GM12878 (cell line): ENCODE measurements around the gene SERBP1. TPM values are rescaled to one million over a fixed set of nuclear protein-coding genes. Genes with fewer than 3 reads are reported as not detected.

Experiments used
- ATAC-seq: fragments of 200-7000 bp; cut with Tn5 transposase; 3 replicates; pipeline ENCODE4 v1.9.1; 2020; ENCODE audit warnings: mild to moderate bottlenecking, moderate library complexity
- BruUV-seq: library from RNA; stranded (reverse); fragments of 400-500 nt; replicated peaks from 2 replicates; lab custom pipeline; 2021; lab: Mats Ljungman, UMichigan
- CTCF ChIA-PET: fragments of 300-600 bp; sonication (Branson Sonifier 250); formaldehyde crosslinking; extraction: SDS; loops from one replicate; lab custom pipeline; 2021; ENCODE audit warnings: inconsistent platforms; lab: Yijun Ruan, JAX
- POLR2A ChIA-PET: fragments of 350-600 bp; formaldehyde crosslinking; extraction: SDS; loops from one replicate; lab custom pipeline; 2021; ENCODE audit warnings: inconsistent platforms; lab: Charles Lee
- RAD21 ChIA-PET: fragments of 300-600 bp; sonication (Branson Sonifier 250); formaldehyde crosslinking; loops from one replicate; lab custom pipeline; 2023; ENCODE audit warnings: antibody characterized with exemption; ENCODE audit not compliant: unreplicated experiment; lab: Charles Lee
- SMC1A ChIA-PET: fragments of 300-600 bp; sonication (Branson Sonifier 250); formaldehyde crosslinking; loops from one replicate; lab custom pipeline; 2023; ENCODE audit not compliant: unreplicated experiment, uncharacterized antibody; lab: Charles Lee
- DNase-seq: peaks from one replicate; pipeline ENCODE4 v3.0.0-alpha.2; 2011; ENCODE audit warnings: low read depth, low spot score
- FAIRE-seq: peaks from 3 replicates; lab custom pipeline; 2011; peaks lifted over from hg19 to GRCh38; lab: Jason Lieb, UNC
- H2AFZ ChIP-seq: 2 replicates; pipeline ENCODE4 v1.6.0; 2011; ENCODE audit warnings: low read depth, low read length, control low read depth; ENCODE audit not compliant: control insufficient read depth
- H3K27ac ChIP-seq: 2 replicates; pipeline ENCODE4 v1.5.1; 2011; ENCODE audit warnings: control low read depth; ENCODE audit not compliant: control insufficient read depth, insufficient read depth
- H3K27me3 ChIP-seq, 2 experiments: replicated peaks in 1 of 2; 2 replicates each; pipeline versions ENCODE4 v1.6.0 to v1.6.1; 2011; ENCODE audit warnings: low read length in 1 of 2; ENCODE audit not compliant: control insufficient read depth in 2 of 2, insufficient read depth in 2 of 2
- H3K36me3 ChIP-seq, 2 experiments: 2 replicates each; pipeline ENCODE4 v1.5.1; 2011; ENCODE audit warnings: low read length in 1 of 2; ENCODE audit not compliant: control insufficient read depth in 2 of 2, insufficient read depth in 2 of 2
- H3K4me1 ChIP-seq: 2 replicates; pipeline ENCODE4 v1.6.1; 2011; ENCODE audit warnings: mild to moderate bottlenecking, low read length, moderate library complexity, mixed read lengths; ENCODE audit not compliant: control insufficient read depth, insufficient read depth
- H3K4me2 ChIP-seq: 2 replicates; pipeline ENCODE4 v1.6.0; 2011; ENCODE audit warnings: control low read depth; ENCODE audit not compliant: control insufficient read depth, insufficient read depth
- H3K4me3 ChIP-seq: fragments of 200-600 bp; sonication (generic); 2 replicates; pipeline ENCODE4 v1.5.1; 2016
- H3K79me2 ChIP-seq: 2 replicates; pipeline ENCODE4 v1.6.0; 2011; ENCODE audit warnings: low read length; ENCODE audit not compliant: control insufficient read depth, insufficient read depth
- H3K9ac ChIP-seq: 2 replicates; pipeline ENCODE4 v1.8.0; 2011; ENCODE audit warnings: low read length, control low read depth, mixed read lengths; ENCODE audit not compliant: control insufficient read depth, insufficient read depth
- H3K9me3 ChIP-seq: replicated peaks from 3 replicates; pipeline ENCODE4 v1.5.1; 2011; ENCODE audit warnings: mild to moderate bottlenecking, low read length; ENCODE audit not compliant: control insufficient read depth, insufficient read depth
- H4K20me1 ChIP-seq: 2 replicates; pipeline ENCODE4 v1.6.0; 2011; ENCODE audit not compliant: control insufficient read depth, insufficient read depth
- CHD1 ChIP-seq: IDR thresholded peaks from 2 replicates; pipeline ENCODE4 v1.6.1; 2012; ENCODE audit warnings: low read depth, low read length, improper control_type of control experiment
- CHD4 ChIP-seq: fragments of 200-600 bp; sonication (generic); IDR thresholded peaks from 2 replicates; pipeline ENCODE4 v1.6.1; 2016; ENCODE audit warnings: mild to moderate bottlenecking
- E2F4 ChIP-seq: IDR thresholded peaks from 2 replicates; pipeline ENCODE4 v1.6.1; 2012; ENCODE audit warnings: low read depth, low read length, improper control_type of control experiment
- EP300 ChIP-seq, 2 experiments: fragments of 150-350 bp in 1 of 2; IDR thresholded peaks; 2 replicates each; pipeline ENCODE4 v1.6.1; 2011 to 2012; ENCODE audit warnings: low read depth in 2 of 2, low read length in 2 of 2, borderline replicate concordance in 1 of 2, improper control_type of control experiment in 1 of 2, inconsistent platforms in 1 of 2; ENCODE audit not compliant: control insufficient read depth in 1 of 2
- IKZF2 ChIP-seq, 2 experiments: fragments of 450-650 bp; IDR thresholded peaks; 2 replicates each; pipeline ENCODE4 v1.6.1; 2017; ENCODE audit warnings: mild to moderate bottlenecking in 2 of 2, moderate library complexity in 2 of 2
- MYC ChIP-seq: IDR thresholded peaks from 2 replicates; pipeline ENCODE4 v1.6.1; 2011; ENCODE audit warnings: mild to moderate bottlenecking, low read length, moderate library complexity, inconsistent platforms; ENCODE audit not compliant: insufficient read depth, insufficient replicate concordance, insufficient read length, severe bottlenecking
- NBN ChIP-seq: fragments of 450-650 bp; IDR thresholded peaks from 2 replicates; pipeline ENCODE4 v1.6.1; 2016
- NFXL1 ChIP-seq: fragments of 450-650 bp; IDR thresholded peaks from 2 replicates; pipeline ENCODE4 v1.6.1; 2017; ENCODE audit warnings: antibody characterized with exemption, mild to moderate bottlenecking, borderline replicate concordance
- POLR2AphosphoS2 ChIP-seq: IDR thresholded peaks from 2 replicates; pipeline ENCODE4 v1.6.1; 2011; ENCODE audit warnings: low read depth, mild to moderate bottlenecking, low read length, improper control_type of control experiment, moderate library complexity
- RELA ChIP-seq: fragments of 450-650 bp; IDR thresholded peaks from 2 replicates; pipeline ENCODE4 v1.8.0; 2014; ENCODE audit warnings: borderline replicate concordance; ENCODE audit not compliant: partially characterized antibody
- SMC3 ChIP-seq: IDR thresholded peaks from 2 replicates; pipeline ENCODE4 v1.6.1; 2011; ENCODE audit warnings: low read length, improper control_type of control experiment, borderline replicate concordance
- USF1 ChIP-seq: IDR thresholded peaks from 2 replicates; pipeline ENCODE4 v1.6.1; 2011; ENCODE audit warnings: borderline replicate concordance, low read depth, mild to moderate bottlenecking, moderate library complexity, mixed read lengths, low read length; ENCODE audit not compliant: insufficient read depth; ENCODE audit errors: extremely low read length
- WGBS: methylation state at CpG from one replicate; pipeline ENCODE4 v1.1.6; 2016; ENCODE audit warnings: low lambda C conversion rate; ENCODE audit not compliant: insufficient replicate concordance, insufficient coverage; ENCODE audit errors: missing lambda C conversion rate; 5-methylcytosine and 5-hydroxymethylcytosine counted together
- in situ Hi-C: fragments of 300-500 bp; cut with MboI; formaldehyde crosslinking; loops from 9 replicates; pipeline ENCODE4 v1.14.3; 2018; ENCODE audit warnings: mixed read lengths
- intact Hi-C: fragments of 100-400 bp; cut with micrococcal nuclease; formaldehyde crosslinking; loops from one replicate; pipeline ENCODE4 v1.14.2; 2022; ENCODE audit not compliant: unreplicated experiment
- polyA plus RNA-seq, 11 experiments: library from polyadenylated mRNA; depleted of rRNA in 4 of 11; unstranded in 6 of 11; stranded (reverse) in 5 of 11; fragments of >200 nt; fragmentation: Nextera tagmentation in 4 of 11; fragmentation: Illumina TruSeq in 1 of 11; extraction: Ambion mirVana in 4 of 11; extraction: Trizol in 1 of 11; gene quantifications; 1 replicate in 1 of 11; 2 replicates in 10 of 11; pipeline versions ENCODE4 v1.2.1 to v1.2.3, GENCODE V29; 2011 to 2016; ENCODE audit warnings: inconsistent platforms in 2 of 11, missing spikeins in 2 of 11, low read depth in 1 of 11
- total RNA-seq, 4 experiments: library from RNA; depleted of rRNA in 3 of 4; stranded (reverse); fragments of >200 nt in 3 of 4; fragmentation: Illumina TruSeq in 1 of 4; extraction: Trizol in 1 of 4; gene quantifications; 2 replicates each; pipeline versions ENCODE4 v1.2.1 to v1.2.3, GENCODE V29; 2013 to 2021

Gene SERBP1
- total and polyA plus RNA-seq, 10 of the 15 experiments (the other 5 are each of a cell fraction or from before 2014, with no cell fraction given): 76.7 to 509 (median 384) TPM

GRCh38 chr1:67407498-67407897 lies 22.7 kb downstream of the SERBP1 start (continued):
- TF ChIP-seq USF1 (no peak), CHD4 (no peak), CHD1 (no peak), SMC3 (no peak), NFXL1 (no peak), IKZF2 (IDR thresholded peaks at IDR 0.05) (no peak), EP300 (IDR thresholded peaks at IDR 0.05; ENCODE audit: borderline replicate concordance in 1 of 2, control insufficient read depth in 1 of 2, low read depth in 2 of 2, low read length in 2 of 2) (no peak), E2F4 (no peak), MYC (no peak), NBN (no peak)

GRCh38 chr1:67405473-67406245 lies 24.5 kb downstream of the SERBP1 start:
- Histone ChIP-seq H2AFZ (no peak overlapping the region), H3K4me1 (no peaks in the 10 kb centered on the region), H4K20me1 (no peaks in the 10 kb centered on the region), H3K79me2 (no peaks in the 10 kb centered on the region)
- no peak for FAIRE-seq
- TF ChIP-seq POLR2AphosphoS2: 0 out of 2 replicates have a peak, but pooled peaks have one; percentile 35
- no peak for TF ChIP-seq RELA
- TF ChIP-seq, all 136 proteins: peak for 1
- Histone ChIP-seq H3K27me3 (no peaks in the 10 kb centered on the region), H3K36me3 (peaks cover 0 to 10% of the 10 kb centered on the region in 2 experiments; a peak in 2 of 4 replicates), H3K4me3 (no peak overlapping the region), H3K9me3 (no peaks in the 10 kb centered on the region), H3K27ac (no peak overlapping the region), H3K9ac (no peak overlapping the region), H3K4me2 (no peak overlapping the region)
- TSS peak; percentile 1 for BruUV-seq
- in situ Hi-C loops: no loop called here
- RAD21 ChIA-PET: no interaction called here
- SMC1A ChIA-PET: interaction anchor here (0.6 to 1.4 kb wide), 2 partner anchors 8 to 23 kb away, joined by 3 to 5 read pairs; no protein-coding TSS in a partner anchor
- ATAC-seq (no peak), DNase-seq (no peak)
- CTCF ChIA-PET: no interaction called here
- intact Hi-C loops: no loop called here
- 100% methylated on average over 3 of the region's 3 CpGs for WGBS
- POLR2A ChIA-PET: no interaction called here
